DLD1 (cell line): ENCODE data around the gene PSMD13.

ENCODE experiments used
- in situ Hi-C: cut with HindIII; loops from 2 replicates; pipeline ENCODE4 v1.10.0; 2017; ENCODE audit warnings: low sequenced_read_pairs

Gene PSMD13

DNA sequence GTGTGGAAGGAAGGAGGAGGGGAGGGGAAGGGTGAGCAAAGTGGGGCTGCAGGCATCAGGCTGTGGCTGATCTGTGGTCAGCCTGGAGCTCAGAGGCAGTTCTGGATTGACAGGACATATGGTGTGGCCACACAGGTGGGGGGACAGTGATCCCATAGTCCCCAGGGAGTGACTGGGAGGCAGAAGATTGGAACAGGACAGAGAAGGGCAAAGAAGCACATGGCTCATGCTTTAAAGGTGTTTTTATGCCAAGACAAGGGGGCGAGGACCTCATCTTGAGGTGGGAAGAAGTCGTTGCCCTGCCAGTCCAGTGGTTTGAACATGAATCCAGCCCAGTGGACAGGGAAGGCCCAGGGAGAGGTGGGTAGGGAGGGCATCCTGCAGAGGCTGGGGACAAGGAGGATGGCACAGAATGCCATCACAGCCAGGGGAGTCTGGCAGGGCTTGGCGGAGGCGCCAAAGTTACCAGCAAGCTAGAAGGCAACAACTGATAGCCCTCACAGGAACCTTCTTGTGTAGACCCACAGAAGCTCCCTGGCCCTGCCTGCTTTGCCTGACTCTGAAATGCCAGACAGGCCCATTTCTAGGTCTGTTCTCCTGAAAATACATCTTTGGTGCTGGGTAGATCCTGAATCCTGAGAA lies 32.7 kb upstream of the PSMD13 start:
- in situ Hi-C loops, result no loop called here

DNA sequence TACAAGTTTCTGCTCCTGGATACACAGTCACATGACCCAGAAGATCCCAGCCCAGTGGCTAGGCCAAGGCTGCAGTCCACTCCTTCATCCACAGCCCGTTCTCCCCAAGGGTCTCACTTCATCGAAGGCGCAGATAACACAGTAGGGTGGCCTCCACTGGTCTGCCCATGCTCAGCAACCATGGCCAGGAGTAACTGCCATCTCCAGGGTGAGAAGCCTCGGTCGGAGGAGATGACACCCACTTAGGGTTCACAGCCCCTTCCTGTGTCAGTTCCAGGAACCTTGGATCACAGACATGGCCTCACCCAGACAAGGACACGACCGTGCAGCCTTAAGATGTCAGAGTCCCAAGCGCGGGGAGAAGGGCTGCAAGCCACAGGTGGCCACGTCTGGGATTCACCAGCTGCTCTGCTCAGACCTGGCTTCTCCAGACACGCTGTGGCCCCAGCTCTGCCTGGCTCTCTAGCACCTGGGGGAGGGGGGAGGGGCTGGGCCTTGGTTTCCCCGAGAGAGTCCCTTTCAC lies 32.1 kb upstream of the PSMD13 start:
- in situ Hi-C loops, result no loop called here

DNA sequence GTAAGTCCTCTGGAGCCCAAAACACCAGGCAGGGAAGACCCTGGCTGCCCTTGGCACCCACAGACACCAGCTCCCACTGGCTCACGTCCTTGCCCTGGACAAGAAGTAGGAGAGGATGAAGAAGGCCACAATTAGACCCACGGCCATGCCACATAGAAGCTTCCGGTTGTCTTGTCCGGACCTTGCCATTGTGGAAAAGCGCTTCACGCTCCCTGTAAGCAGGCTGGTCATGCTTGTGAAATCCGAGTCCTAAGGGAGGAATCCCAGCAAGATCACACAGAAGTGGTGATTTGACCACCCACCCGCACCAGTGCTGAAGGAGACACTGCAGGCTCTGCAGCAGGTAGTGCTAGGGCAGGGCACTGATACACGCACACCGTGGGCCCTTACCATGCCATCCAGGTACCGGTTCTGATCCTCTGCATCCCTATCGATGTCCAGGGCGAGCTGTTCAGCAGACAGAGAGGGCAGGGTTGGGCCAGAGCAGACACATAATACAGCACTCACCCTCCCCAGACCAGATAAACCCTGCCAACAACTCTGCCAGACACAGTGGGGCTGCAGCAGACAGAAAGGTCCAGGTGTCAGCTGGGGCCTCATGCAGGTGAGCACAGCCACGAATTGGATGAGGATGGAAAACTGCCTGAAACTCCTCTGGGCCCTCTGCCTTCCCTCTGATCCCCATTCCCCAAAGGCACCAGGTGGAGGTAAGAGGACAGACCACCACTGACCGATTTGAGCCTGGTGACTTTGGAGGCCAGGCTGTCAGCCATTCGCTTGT lies 31.4 kb upstream of the PSMD13 start:
- in situ Hi-C loops, result no loop called here

DNA sequence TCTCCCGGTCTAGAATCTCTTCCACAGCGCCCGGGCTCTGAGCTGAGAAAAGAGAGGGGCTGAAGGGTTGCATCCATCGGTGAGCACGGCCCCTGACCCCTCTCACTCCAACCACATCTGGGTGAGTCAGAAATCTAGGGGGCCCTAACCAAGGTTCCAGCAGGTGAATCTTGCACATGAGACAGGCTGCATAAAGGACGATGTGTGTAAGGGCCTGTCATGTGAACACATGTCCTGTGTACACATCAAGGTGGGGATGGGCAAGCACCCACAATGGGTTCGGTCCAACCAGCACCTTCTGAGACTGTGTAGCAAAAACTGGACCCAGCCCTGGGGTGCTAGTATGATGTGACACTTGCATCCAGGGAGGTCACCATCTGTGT lies 30.8 kb upstream of the PSMD13 start:
- in situ Hi-C loops, result no loop called here

DNA sequence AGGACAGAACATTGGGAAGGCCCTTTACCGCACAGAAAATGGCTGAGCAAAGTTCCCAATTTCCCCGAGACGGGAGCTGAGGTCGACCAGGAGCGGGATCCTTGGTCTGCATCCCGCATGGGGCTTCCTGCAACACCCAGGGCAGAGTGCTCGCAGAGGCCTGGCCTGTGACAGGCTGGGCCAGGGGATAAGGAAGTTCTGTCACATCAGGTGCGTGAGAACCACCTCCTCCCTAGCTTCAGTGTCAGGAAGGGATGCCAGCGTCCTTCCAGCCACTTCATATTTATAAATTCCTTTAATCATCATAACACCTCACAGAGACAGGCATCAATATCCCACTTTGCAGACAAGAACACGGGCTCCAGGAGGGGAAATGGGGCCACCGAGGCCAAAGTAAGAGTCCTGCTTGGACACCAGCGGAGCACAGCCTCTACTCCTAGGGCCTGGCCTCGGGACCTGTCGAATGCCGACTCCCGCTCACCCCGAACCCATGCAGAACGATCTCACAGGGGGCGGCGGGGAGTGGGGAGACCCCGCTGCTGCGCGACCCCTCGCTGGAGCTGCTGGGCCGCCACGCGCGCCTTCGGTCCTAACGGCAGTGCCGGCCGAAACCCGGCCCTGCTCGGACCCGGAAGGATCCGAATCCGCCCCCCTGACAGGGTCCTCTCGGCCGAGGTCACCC lies 30.1 kb upstream of the PSMD13 start:
- in situ Hi-C loops, result no loop called here

DNA sequence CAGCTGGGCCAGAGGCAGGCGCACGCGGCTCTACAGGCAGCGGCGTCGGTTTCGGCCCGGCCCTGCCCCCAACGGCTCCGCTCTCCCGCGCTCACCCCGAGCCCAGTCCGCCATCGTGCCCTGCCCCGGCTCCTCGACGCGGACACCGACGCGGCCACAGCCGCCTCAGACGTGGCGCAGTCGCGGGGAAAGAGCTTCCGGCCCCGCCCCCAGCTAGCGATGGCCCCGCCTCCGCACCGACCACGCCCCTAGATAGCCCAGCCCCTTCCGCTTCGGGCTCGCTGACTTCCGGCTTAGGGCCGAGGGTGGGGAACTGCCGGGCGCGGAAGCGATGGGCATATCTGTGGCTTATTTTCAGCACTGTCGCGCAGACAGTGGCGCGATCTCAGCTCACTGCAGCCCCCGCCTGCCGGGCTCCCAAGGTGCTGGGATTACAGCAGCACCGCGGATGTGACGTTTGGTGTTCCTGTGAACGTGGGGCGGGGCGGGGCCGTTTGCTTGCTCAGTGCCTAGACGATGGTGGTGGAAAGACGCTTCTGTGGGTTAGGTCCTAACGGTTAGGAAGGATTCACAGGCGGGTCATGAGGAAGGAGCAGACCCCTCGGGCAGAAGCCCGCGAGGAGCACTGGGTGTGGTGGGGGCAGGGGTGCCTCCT lies 29.4 kb upstream of the PSMD13 start, which contains the start of the genes BET1L and RIC8A:
Gene BET1L, minus strand, starts transcription at position 192 of the 655 bp plus-strand sequence. Its CDS starts 78 bp downstream, at position 114.
Gene RIC8A, plus strand, starts transcription at position 501 of the 655 bp plus-strand sequence. CDS start 1,147 bp downstream, outside the sequence.
- in situ Hi-C loops, result no loop called here

DNA sequence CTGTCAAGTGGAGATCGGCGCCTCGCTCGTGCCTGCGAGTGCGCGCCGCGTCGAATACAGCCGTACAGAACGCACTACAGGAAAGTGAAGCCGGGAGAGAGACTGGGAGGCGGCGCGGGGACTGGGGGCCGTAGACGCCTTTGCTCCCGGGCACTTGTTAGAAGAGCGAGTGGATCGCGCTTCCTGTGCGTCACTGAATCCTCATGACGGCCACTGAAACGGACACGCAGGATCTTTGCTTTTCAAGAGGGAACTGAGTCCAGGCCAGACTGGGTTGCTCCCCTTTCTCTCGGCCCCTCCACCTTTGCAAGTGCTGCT lies 29.0 kb upstream of the PSMD13 start:
- in situ Hi-C loops, result no loop called here

DNA sequence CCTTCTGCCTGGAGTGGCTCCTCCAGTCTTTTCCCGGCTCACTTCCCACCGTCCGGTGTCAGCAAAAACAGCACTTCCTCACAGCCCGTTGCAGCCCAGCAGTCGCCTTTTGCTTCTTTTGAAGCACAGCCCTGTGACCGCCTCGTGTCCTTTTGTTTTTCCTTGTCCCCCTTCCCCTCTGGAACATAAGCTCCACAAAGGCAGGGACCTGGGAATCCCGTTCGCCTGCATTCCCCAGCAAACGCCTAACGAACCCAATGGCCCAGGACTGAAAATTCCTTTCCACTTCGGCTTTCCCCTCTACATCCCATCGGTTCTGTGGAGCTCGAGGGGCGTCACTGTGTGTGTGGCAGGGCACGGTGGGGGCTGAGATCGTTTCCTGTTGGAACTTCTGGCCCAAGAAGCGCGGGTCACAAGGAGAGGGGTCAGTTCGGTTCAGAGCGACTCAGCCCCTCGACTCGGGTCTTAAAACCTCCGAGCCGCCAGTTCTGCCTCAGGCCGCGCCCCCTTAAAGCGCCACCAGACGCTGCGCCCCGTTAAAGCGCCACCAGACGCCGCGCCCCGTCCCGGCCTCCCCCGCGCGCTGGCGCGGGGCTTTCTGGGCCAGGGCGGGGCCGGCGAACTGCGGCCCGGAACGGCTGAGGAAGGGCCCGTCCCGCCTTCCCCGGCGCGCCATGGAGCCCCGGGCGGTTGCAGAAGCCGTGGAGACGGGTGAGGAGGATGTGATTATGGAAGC lies 28.4 kb upstream of the PSMD13 start:
- in situ Hi-C loops, result no loop called here

DNA sequence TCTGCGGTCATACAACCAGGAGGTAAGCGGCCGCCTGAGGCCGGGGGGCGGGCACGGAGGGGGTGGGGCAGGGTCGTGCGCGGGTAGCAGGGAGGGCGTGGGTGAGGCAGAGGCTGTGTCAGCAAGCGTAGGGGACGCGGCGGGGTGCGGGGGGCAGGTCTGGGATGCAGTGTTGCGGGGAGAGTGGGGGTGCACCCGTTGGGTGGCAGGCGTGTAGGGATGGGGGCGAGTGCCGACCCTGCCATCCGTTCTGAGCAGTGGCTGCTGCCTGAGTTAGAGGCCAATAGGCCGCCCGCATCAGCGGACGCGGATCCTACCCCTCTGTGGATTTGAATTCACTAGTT lies 27.9 kb upstream of the PSMD13 start:
- in situ Hi-C loops, result no loop called here

DNA sequence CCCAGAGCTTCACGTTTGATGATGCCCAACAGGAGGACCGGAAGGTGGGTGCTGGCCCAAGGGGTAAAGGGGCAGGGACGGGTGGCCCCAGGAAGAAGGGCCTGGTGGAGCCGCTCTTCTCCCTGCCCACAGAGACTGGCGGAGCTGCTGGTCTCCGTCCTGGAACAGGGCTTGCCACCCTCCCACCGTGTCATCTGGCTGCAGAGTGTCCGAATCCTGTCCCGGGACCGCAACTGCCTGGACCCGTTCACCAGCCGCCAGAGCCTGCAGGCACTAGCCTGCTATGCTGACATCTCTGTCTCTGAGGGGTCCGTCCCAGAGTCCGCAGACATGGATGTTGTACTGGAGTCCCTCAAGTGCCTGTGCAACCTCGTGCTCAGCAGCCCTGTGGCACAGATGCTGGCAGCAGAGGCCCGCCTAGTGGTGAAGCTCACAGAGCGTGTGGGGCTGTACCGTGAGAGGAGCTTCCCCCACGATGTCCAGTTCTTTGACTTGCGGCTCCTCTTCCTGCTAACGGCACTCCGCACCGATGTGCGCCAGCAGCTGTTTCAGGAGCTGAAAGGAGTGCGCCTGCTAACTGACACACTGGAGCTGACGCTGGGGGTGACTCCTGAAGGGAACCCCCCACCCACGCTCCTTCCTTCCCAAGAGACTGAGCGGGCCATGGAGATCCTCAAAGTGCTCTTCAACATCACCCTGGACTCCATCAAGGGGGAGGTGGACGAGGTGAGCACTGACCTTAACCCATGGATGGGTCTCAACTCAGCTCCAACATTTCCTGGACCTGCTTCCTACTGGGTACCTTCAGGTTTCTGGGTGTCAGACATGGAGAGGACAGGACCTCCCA lies 27.3 kb upstream of the PSMD13 start:
- in situ Hi-C loops, result no loop called here

DNA sequence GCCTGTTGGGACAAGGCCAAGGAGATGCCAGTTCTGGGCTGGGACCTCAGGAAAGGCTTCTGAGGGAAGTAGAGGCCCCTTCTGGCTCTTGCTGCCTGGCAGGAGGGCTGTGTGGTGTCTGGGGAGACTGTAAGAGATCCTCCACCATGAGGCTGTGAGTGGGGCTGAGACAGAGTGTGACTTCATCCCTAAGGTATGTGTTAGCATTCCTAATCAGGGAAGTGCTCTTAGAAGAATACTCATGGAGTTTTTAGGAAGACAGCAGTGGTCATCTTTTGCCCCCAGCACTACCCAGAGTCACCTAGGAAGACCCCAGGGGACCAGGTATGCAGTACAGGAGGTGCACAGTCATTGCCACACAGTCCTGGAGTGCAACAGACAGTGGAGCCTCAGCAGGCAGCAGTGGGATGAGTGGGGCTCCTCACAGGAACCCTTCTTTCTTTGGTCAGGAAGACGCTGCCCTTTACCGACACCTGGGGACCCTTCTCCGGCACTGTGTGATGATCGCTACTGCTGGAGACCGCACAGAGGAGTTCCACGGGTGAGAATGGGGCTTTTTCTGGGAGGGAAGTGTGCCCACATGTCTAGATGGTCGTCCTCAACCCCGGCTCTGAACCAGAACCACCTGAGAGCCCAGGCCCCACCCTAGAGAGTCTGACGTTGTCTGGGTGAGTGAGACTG lies 26.5 kb upstream of the PSMD13 start:
- in situ Hi-C loops, result no loop called here

DNA sequence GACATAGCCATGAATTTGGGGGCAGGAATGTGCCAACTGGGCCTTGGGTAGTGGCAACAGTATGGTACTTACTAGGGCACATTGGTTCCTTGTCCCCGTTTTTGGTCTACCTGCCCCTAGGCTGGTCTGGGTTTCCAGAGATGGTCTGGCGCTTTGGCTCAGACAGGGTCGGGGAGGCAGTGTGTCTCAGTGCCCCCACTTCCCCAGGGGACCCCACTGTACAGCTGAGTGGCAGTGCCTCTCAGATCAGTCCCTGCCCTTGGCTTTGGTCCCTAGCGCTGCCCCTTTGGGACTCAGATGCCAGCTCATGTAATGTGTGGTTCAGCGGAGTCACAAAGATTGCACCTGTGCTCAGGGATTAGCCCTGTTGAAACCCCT lies 26.0 kb upstream of the PSMD13 start:
- in situ Hi-C loops, result no loop called here

DNA sequence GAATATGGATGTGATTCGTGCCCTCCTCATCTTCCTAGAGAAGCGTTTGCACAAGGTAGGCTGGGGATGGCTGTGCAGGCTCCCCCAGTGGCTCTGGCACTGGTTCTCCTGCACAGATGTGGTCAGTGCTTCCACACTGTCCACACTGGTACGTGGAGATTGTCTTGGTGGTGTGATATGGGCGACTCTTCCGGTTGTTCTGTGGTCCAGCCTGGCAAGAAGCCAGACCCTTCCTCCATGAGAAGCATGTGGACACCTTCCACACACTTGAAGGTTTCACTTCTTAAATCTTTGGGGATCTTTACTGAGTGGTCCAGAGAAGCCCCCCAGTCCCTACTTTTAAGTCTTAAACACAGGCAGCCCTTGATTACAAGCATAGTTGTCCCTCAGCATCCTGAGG lies 25.5 kb upstream of the PSMD13 start:
- in situ Hi-C loops, result no loop called here

DNA sequence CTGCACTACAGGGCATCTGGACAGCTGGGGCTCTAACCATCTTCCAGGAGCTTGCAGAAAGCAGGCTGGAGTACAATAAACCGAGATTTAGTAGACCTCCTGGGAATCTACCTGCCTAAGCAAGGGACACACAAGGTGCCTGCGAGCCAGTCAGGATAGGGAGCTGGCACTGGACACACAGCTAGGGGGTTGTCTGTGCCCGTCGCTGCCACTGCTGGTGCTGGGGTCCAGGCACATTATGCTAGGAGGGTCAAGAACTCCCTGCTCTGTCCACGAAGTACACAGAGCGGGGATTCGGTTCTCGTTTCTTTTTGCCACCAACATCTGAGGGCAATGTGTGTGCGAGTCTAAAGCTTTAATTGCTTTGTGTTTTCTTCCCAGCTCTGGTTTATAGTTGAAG lies 25.0 kb upstream of the PSMD13 start:
- in situ Hi-C loops, result no loop called here

DNA sequence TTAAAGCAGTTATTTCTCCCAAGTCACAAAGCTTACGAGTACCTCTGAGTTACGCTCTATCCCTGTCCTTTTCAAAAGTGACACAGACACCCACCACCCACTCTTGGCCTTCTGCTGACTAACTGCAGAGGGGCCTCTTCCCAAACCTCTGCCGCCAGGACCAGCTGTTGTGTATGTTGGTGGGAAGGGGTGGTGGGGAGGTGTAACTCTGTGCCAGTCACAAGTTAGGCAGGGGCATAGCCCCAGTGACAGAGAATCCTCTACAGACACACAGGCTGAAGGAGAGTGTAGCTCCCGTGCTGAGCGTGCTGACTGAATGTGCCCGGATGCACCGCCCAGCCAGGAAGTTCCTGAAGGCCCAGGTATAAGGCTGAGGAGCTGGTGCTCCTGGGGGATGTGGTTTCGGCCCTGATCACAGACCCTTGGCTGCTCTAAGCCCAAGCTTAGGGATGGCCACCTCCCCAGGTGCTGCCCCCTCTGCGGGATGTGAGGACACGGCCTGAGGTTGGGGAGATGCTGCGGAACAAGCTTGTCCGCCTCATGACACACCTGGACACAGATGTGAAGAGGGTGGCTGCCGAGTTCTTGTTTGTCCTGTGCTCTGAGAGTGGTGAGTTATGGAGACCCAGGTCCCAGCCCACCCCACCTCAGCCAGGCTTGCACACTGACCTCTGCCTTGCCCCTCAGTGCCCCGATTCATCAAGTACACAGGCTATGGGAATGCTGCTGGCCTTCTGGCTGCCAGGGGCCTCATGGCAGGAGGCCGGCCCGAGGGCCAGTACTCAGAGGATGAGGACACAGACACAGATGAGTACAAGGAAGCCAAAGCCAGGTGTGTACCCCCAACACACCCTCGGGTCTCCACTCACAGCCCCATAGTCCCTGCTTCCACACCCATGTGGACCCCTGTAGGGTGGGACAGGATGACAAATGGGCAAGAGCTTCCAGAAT lies 24.4 kb upstream of the PSMD13 start:
- in situ Hi-C loops, result no loop called here

DNA sequence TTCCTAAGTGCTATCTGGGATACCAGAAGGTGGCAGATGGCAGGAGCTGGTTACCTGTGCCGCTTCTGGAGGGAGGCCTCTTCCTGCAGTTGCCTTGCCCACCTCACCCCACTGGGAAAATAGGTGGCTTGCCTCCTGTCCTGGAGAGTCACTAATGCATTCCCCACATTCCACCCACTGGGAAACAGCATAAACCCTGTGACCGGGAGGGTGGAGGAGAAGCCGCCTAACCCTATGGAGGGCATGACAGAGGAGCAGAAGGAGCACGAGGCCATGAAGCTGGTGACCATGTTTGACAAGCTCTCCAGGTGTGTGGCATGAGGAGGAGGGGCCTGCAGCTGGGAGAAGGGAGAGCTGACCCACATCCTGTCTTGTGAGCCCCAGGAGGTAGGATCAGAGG lies 23.7 kb upstream of the PSMD13 start:
- in situ Hi-C loops, result no loop called here

DNA sequence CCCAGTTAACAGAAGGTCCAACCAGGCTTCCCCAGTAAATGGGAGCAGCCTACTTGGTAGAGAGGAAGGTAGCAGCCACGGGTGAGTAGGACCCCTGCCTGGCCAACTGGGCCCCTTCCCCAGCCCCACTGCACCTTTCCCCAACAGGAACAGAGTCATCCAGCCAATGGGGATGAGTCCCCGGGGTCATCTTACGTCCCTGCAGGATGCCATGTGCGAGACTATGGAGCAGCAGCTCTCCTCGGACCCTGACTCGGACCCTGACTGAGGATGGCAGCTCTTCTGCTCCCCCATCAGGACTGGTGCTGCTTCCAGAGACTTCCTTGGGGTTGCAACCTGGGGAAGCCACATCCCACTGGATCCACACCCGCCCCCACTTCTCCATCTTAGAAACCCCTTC lies 22.7 kb upstream of the PSMD13 start:
- in situ Hi-C loops, result no loop called here

DNA sequence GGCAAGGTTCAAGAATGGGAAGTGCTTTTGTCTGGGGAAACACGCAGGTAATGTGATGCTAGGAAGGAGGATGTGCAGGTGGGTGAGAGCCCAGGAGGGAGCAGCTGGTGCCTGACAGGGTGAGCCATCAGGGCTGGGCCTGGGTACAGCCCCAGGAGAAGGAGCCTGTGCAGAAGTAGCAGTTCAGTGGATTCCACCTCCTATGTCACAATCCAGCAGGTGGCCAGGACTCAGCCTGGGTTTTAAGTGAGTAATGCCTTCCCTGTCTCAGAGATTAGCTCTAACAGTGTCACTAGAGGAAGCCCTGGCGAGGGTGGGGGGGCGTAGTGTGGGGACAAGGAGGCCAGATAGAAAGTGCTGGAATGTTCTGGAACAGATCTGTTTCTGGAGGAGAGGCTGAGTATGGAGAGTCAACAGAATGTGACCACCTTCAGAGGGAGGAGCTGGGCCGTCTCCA lies 21.2 kb upstream of the PSMD13 start:
- in situ Hi-C loops, result no loop called here
